ENCODE results near the gene C11orf91.

GRCh38 chr11:33664166-33664565 lies 36.5 kb downstream of the C11orf91 start:
- TF ChIP-seq CHD2 (IDR thresholded peaks at IDR 0.05; ENCODE audit: low read length) (no peak), ATF3 (IDR thresholded peaks at IDR 0.05; ENCODE audit: insufficient read depth, low read depth, low read length) (no peak), CHD7 (IDR thresholded peaks at IDR 0.05; ENCODE audit: insufficient replicate concordance, low read length) (no peak), MAX (IDR thresholded peaks at IDR 0.05) (no peak), CTCF (IDR thresholded peaks at IDR 0.05; ENCODE audit: control extremely low read depth in 1 of 3, insufficient read depth in 1 of 3, low read depth in 1 of 3, low read length in 3 of 3) (no peak), CEBPB (IDR thresholded peaks at IDR 0.05; ENCODE audit: low read depth, low read length) (no peak), JUN (IDR thresholded peaks at IDR 0.05; ENCODE audit: low read depth, low read length) (no peak), POLR2A (IDR thresholded peaks at IDR 0.05; ENCODE audit: control extremely low read depth in 1 of 2, low read depth in 2 of 2, low read length in 2 of 2) (no peak), TAF1 (IDR thresholded peaks at IDR 0.05; ENCODE audit: low read depth, low read length) (no peak), GABPA (IDR thresholded peaks at IDR 0.05; ENCODE audit: borderline replicate concordance, insufficient read depth, low read length) (no peak), POLR2AphosphoS5 (IDR thresholded peaks at IDR 0.05; ENCODE audit: low read depth, low read length) (no peak), EZH2 (IDR thresholded peaks at IDR 0.05; ENCODE audit: low read depth, low read length, severe bottlenecking) (no peak)

Measured in H1 (cell line).